ENCODE data around the gene MPO. TPM values are rescaled to one million over a fixed set of nuclear protein-coding genes. Genes with fewer than 3 reads are reported as not detected.

The MPO gene
- total and polyA plus RNA-seq, 4 donors, result 0.14 to 221 (median 0.52) TPM

DNA sequence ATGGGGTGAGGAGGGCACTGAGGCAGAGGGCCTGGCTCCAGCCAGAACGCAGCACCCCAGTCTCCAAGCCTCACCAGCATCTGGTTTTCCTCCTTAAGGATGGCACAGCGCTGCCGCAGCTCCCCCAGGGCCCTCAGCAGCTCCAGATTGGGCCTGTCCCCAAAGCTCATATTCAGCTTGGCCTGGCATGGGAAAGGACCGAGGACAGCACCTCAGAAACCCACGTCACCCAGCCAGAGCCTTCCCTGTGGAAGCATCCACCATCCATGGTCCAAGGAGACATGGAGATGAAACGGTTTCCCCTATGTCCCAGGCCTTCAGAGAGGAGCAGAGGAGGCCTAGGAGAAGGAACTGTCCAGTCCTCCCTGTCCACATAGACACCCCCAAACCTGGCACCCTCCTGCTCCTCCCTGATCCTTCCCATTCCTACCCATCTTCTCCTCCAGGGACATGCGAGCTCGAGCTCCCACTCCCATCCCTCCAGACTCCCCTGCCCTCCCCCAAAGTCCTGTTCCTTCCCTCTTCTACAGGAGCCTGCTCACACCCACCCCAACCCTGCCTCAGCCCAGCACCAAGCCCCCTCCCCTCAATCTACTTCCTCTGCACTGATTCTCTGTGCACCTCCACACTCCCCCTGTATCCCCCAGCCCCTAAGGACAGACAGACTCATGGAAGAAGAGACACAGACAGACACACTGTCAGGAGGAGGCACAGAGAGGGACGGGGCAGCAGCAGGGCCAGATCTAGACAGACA is 46.1 kb upstream of the MPO start:
- Histone ChIP-seq H3K36me3 (ENCODE audit: control insufficient read depth in 4 of 4, insufficient read depth in 3 of 4, low read depth in 1 of 4, low read length in 3 of 4) (no peaks in the 10 kb centered on the region), H3K9ac (ENCODE audit: low read depth in 1 of 2, low read length in 2 of 2) (no peak overlapping the region), H3K27ac (ENCODE audit: low read depth in 1 of 2, low read length in 2 of 2) (no peak overlapping the region), H3K9me3 (ENCODE audit: control insufficient read depth in 4 of 4, low read length in 3 of 4) (no peaks in the 10 kb centered on the region), H3K4me3 (ENCODE audit: low read depth in 1 of 3, low read length in 3 of 3) (no peak overlapping the region), H3K27me3 (ENCODE audit: control insufficient read depth in 4 of 4, insufficient read depth in 4 of 4, low read length in 3 of 4) (no peaks in the 10 kb centered on the region), H3K4me1 (ENCODE audit: control insufficient read depth in 4 of 4, insufficient read depth in 4 of 4, low read length in 3 of 4) (peaks cover 2 to 16% (median 13%) of the 10 kb centered on the region in 4 donors)
- DNase-seq (ENCODE audit: low spot score), result no peak
- WGBS, result 89% methylated on average over 9 of the region's 9 CpGs
- TF ChIP-seq, protein P1, sequence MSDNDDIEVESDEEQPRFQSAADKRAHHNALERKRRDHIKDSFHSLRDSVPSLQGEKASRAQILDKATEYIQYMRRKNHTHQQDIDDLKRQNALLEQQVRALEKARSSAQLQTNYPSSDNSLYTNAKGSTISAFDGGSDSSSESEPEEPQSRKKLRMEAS (IDR thresholded peaks at IDR 0.05), result no peak
- TF ChIP-seq, protein P2, sequence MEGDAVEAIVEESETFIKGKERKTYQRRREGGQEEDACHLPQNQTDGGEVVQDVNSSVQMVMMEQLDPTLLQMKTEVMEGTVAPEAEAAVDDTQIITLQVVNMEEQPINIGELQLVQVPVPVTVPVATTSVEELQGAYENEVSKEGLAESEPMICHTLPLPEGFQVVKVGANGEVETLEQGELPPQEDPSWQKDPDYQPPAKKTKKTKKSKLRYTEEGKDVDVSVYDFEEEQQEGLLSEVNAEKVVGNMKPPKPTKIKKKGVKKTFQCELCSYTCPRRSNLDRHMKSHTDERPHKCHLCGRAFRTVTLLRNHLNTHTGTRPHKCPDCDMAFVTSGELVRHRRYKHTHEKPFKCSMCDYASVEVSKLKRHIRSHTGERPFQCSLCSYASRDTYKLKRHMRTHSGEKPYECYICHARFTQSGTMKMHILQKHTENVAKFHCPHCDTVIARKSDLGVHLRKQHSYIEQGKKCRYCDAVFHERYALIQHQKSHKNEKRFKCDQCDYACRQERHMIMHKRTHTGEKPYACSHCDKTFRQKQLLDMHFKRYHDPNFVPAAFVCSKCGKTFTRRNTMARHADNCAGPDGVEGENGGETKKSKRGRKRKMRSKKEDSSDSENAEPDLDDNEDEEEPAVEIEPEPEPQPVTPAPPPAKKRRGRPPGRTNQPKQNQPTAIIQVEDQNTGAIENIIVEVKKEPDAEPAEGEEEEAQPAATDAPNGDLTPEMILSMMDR (IDR thresholded peaks at IDR 0.05; ENCODE audit: low read depth, low read length, missing input control), result no peak

DNA sequence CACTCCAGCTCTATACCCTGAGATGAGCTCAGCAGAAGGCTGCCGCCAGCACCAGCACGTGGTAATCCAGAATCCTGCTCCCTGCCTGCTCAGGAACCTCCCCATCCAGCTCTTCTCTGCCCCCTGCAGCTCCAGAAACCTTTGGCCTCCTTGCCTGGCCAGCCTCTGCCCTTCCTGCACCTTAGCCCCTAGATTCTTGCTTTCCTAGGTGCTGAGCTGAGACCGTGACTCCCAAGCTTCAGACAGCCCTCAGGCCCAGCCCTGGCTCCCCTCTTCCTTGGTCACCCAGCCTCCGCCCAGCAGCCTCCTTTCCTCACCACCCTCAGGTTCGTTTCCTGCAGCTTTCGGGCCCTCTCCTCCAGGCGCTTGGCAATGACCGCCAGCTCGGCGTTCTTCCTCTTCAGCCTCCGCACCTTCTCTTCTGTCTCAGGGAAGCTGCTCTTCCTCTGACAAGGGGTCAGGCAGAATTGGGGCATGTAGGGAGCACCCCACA is 45.3 kb upstream of the MPO start:
- H3K4me3 ChIP-seq (ENCODE audit: low read depth in 1 of 3, low read length in 3 of 3), result no peak overlapping the region
- TF ChIP-seq EGR1 (IDR thresholded peaks at IDR 0.05; ENCODE audit: low read depth in 2 of 2), result no peak
- TF ChIP-seq FOXA1 (IDR thresholded peaks at IDR 0.05), result no peak
- DNase-seq (ENCODE audit: low spot score), result no peak
- no peak overlapping the region for H3K9ac ChIP-seq (ENCODE audit: low read depth in 1 of 2, low read length in 2 of 2)
- H3K27me3 ChIP-seq (ENCODE audit: control insufficient read depth in 4 of 4, insufficient read depth in 4 of 4, low read length in 3 of 4), result no peaks in the 10 kb centered on the region
- no peaks in the 10 kb centered on the region for H3K9me3 ChIP-seq (ENCODE audit: control insufficient read depth in 4 of 4, low read length in 3 of 4)
- no peaks in the 10 kb centered on the region for H3K36me3 ChIP-seq (ENCODE audit: control insufficient read depth in 4 of 4, insufficient read depth in 3 of 4, low read depth in 1 of 4, low read length in 3 of 4)
- H3K27ac ChIP-seq (ENCODE audit: low read depth in 1 of 2, low read length in 2 of 2), result no peak overlapping the region
- peaks cover 2 to 16% (median 13%) of the 10 kb centered on the region in 4 donors for H3K4me1 ChIP-seq (ENCODE audit: control insufficient read depth in 4 of 4, insufficient read depth in 4 of 4, low read length in 3 of 4)
- WGBS, result 80% methylated on average over 11 of the region's 11 CpGs

DNA sequence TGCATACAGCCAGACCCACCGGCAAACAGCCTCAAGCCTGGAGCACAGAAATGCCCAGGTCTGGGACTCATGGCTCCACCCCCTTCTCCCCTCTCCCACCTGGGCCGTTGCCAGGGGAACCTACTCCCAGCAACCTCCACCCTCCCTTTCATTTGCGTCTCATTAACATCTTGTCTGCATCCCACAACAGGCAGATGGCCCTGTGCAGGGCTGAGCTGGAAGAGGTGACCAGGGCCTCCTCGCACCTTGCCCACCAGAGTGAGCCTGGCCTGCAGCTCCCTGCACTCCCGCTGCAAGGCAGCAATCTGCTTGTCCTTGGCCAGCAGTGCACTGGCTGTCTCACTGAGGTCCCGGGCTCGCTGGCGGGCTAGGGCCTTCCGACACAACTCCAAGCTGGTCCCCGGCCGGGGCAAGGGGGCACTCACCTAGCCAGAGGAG is 44.6 kb upstream of the MPO start:
- H3K9ac ChIP-seq (ENCODE audit: low read depth in 1 of 2, low read length in 2 of 2), result no peak overlapping the region
- WGBS, result 85% methylated on average over 11 of the region's 11 CpGs

DNA sequence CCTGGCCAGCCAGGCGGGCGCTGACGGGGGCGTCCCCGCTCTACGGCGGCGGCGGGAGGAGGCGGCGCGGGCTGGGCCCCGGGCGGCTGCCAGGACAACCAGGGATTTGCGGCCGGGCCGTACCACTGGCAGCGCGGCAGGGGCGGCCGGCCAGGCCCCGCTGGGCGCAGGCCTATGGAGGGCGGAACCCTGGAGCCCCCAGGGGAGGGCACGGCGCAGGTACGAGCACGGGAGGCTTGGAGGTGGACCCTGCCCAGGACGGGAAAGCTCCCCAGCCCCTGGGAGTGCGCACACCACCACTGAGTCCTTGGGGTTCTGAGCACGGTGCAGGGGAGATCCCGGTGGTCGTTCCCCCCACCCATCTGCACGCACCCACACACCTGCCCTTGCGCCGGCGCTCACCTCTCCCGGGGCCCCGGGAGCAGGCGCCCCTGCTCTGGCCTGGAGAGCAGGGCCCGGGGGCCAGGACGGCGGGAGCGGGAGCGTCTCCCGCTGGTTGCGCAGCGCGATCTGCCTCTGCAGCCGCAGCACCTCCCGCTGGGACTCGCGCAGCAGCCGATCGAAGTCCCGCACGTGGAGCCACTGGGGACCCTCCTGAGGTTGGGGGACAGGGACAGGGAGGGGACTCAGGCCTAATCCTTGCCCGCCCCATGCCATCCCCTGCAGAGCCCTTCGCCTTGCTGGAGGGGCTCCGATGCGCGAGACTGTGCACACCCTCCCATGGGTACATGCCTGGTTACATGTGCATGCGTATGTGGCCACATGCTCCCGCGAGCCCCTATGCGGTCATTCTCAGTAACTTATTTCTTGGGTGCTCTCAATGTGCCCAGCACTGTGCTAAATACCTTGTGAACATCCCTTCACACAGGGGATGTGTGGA is 43.9 kb upstream of the MPO start:
- Histone ChIP-seq H3K27me3 (ENCODE audit: control insufficient read depth in 4 of 4, insufficient read depth in 4 of 4, low read length in 3 of 4) (no peaks in the 10 kb centered on the region), H3K4me3 (ENCODE audit: low read depth in 1 of 3, low read length in 3 of 3) (peak overlapping the region; percentile 50 to 81 (median 60)), H3K4me1 (ENCODE audit: control insufficient read depth in 4 of 4, insufficient read depth in 4 of 4, low read length in 3 of 4) (peaks cover 2 to 16% (median 13%) of the 10 kb centered on the region in 4 donors), H3K9me3 (ENCODE audit: control insufficient read depth in 4 of 4, low read length in 3 of 4) (no peaks in the 10 kb centered on the region), H3K27ac (ENCODE audit: low read depth in 1 of 2, low read length in 2 of 2) (no peak overlapping the region), H3K36me3 (ENCODE audit: control insufficient read depth in 4 of 4, insufficient read depth in 3 of 4, low read depth in 1 of 4, low read length in 3 of 4) (peaks cover 0 to 2% (median 0%) of the 10 kb centered on the region in 4 donors), H3K9ac (ENCODE audit: low read depth in 1 of 2, low read length in 2 of 2) (peak overlapping the region in 1 of 2 donors; percentile 31)
- DNase-seq (ENCODE audit: low spot score), result no peak
- 10% methylated on average over 66 of the region's 66 CpGs for WGBS
- TF ChIP-seq, protein P2 (IDR thresholded peaks at IDR 0.05; ENCODE audit: low read depth, low read length, missing input control), result no peak
- TF ChIP-seq HNF4G (IDR thresholded peaks at IDR 0.05) (no peak), RAD21 (IDR thresholded peaks at IDR 0.05) (no peak), GABPA (IDR thresholded peaks at IDR 0.05 in 1 of 2, conservative IDR thresholded peaks at IDR 0.05 in 1 of 2) (no peak), FOXA2 (IDR thresholded peaks at IDR 0.05) (no peak), YY1 (IDR thresholded peaks at IDR 0.05) (no peak), TAF1 (conservative IDR thresholded peaks at IDR 0.05) (no peak)
- TF ChIP-seq, protein P3, sequence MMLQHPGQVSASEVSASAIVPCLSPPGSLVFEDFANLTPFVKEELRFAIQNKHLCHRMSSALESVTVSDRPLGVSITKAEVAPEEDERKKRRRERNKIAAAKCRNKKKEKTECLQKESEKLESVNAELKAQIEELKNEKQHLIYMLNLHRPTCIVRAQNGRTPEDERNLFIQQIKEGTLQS (IDR thresholded peaks at IDR 0.05), result no peak

More for the DNA sequence above, 44.6 kb upstream of the MPO start:
- H3K9me3 ChIP-seq (ENCODE audit: control insufficient read depth in 4 of 4, low read length in 3 of 4), result no peaks in the 10 kb centered on the region
- no peak for DNase-seq (ENCODE audit: low spot score)
- no peaks in the 10 kb centered on the region for H3K27me3 ChIP-seq (ENCODE audit: control insufficient read depth in 4 of 4, insufficient read depth in 4 of 4, low read length in 3 of 4)
- H3K36me3 ChIP-seq (ENCODE audit: control insufficient read depth in 4 of 4, insufficient read depth in 3 of 4, low read depth in 1 of 4, low read length in 3 of 4), result peaks cover 0 to 2% (median 0%) of the 10 kb centered on the region in 4 donors
- H3K4me1 ChIP-seq (ENCODE audit: control insufficient read depth in 4 of 4, insufficient read depth in 4 of 4, low read length in 3 of 4), result peaks cover 2 to 16% (median 13%) of the 10 kb centered on the region in 4 donors
- peak overlapping the region in 1 of 3 donors; percentile 81 for H3K4me3 ChIP-seq (ENCODE audit: low read depth in 1 of 3, low read length in 3 of 3)
- no peak overlapping the region for H3K27ac ChIP-seq (ENCODE audit: low read depth in 1 of 2, low read length in 2 of 2)
- TF ChIP-seq JUND (IDR thresholded peaks at IDR 0.05) (no peak), RAD21 (IDR thresholded peaks at IDR 0.05) (no peak), FOXA1 (IDR thresholded peaks at IDR 0.05) (no peak), EGR1 (IDR thresholded peaks at IDR 0.05; ENCODE audit: low read depth in 2 of 2) (no peak), SP1 (IDR thresholded peaks at IDR 0.05) (no peak)

All from liver (tissue), 9 donors.